Kidney (tissue), 14 donors: Measurements from ENCODE around the gene FBXO17. TPM values are rescaled to one million over a fixed set of nuclear protein-coding genes. Genes with fewer than 3 reads are reported as not detected.

Experiments
- DNase-seq, 5 donors: peaks; one replicate each; pipeline ENCODE4 v3.0.0-alpha.2; 2013 to 2020
- FAIRE-seq: peaks from 2 replicates; lab custom pipeline; 2012; peaks lifted over from hg19 to GRCh38; lab: Jason Lieb, UNC
- H3K27ac ChIP-seq, 2 donors: one replicate each; pipeline ENCODE4 v1.7.0; 2013; ENCODE audit warnings: low read depth in 2 of 2, low read length in 2 of 2, inconsistent platforms in 1 of 2
- H3K27me3 ChIP-seq: one replicate; pipeline ENCODE4 v1.7.1; 2013; ENCODE audit warnings: low read length, inconsistent platforms; ENCODE audit not compliant: control insufficient read depth, insufficient read depth
- H3K36me3 ChIP-seq, 3 donors: one replicate each; pipeline versions ENCODE4 v1.7.0 to v1.7.1; 2013; ENCODE audit warnings: low read length in 3 of 3, control low read depth in 1 of 3, inconsistent platforms in 1 of 3; ENCODE audit not compliant: insufficient read depth in 3 of 3, control insufficient read depth in 2 of 3
- H3K4me1 ChIP-seq, 3 donors: one replicate each; pipeline versions ENCODE4 v1.7.0 to v1.7.1; 2013; ENCODE audit warnings: low read length in 3 of 3, inconsistent platforms in 1 of 3, low read depth in 1 of 3; ENCODE audit not compliant: control insufficient read depth in 2 of 3, insufficient read depth in 2 of 3
- H3K4me3 ChIP-seq, 3 donors: one replicate each; pipeline versions ENCODE4 v1.7.0 to v1.8.1; 2013; ENCODE audit warnings: low read length in 3 of 3, control low read depth in 1 of 3, inconsistent platforms in 1 of 3
- H3K9ac ChIP-seq, 3 donors: one replicate each; pipeline versions ENCODE4 v1.7.0 to v1.7.1; 2013; ENCODE audit warnings: low read length in 3 of 3, control low read depth in 1 of 3, inconsistent platforms in 1 of 3
- H3K9me3 ChIP-seq, 3 donors: one replicate each; pipeline versions ENCODE4 v1.7.0 to v1.7.1; 2013; ENCODE audit warnings: low read length in 3 of 3, control low read depth in 1 of 3, inconsistent platforms in 1 of 3; ENCODE audit not compliant: control insufficient read depth in 2 of 3, insufficient read depth in 1 of 3
- CTCF ChIP-seq: IDR thresholded peaks from 3 replicates; pipeline ENCODE4 v1.5.1; 2012; ENCODE audit warnings: mild to moderate bottlenecking, moderate library complexity, borderline replicate concordance; ENCODE audit not compliant: insufficient read depth; ENCODE audit errors: extremely low read depth
- intact Hi-C: fragments of 100-400 bp; cut with DNase I; formaldehyde crosslinking; loops from one replicate; pipeline ENCODE4 v1.11.1; 2022
- polyA plus RNA-seq: library from polyadenylated mRNA; stranded (reverse); fragments of 350-450 nt; fragmentation: Illumina TruSeq; extraction: RNeasy Lipid Tissue Mini Kit (QIAGEN cat#74804); gene quantifications from one replicate; pipeline ENCODE4 v1.2.3, GENCODE V29; 2014; ENCODE audit warnings: low read depth, low replicate concordance; ENCODE audit not compliant: insufficient read depth
- total RNA-seq: library from RNA; stranded (reverse); fragmentation: NEBNext Ultra II Directional; extraction: Animal tissue kit (Norgen Biotek cat#: 25700); gene quantifications from one replicate; pipeline ENCODE4 v1.2.1, GENCODE V29; 2021
- donor health status: control.
- donor health status: control.
- donor health status: control.
- donor health status: control.
- donor health status: control.
- donor health status: DM: yes; HTN: yes; CAD: no.
- donor health status: Normal renal cell carcinoma (clear cell type).

FBXO17 gene
- total and polyA plus RNA-seq, 2 donors from 2014 or later: 32.3 to 44.3 TPM

- no peak for TF ChIP-seq CTCF
- peak overlapping the region; percentile 56 to 99 (median 95) for H3K9ac ChIP-seq
- no peak for FAIRE-seq
- H3K9me3 ChIP-seq: no peaks in the 10 kb centered on the region
- H3K4me3 ChIP-seq: peak overlapping the region; percentile 78 to 97 (median 96)
- no peaks in the 10 kb centered on the region for H3K27me3 ChIP-seq
- intact Hi-C loops: no loop called here
- H3K36me3 ChIP-seq: peaks cover 0 to 5% (median 4%) of the 10 kb centered on the region in 3 donors
- peak overlapping the region; percentile 49 to 91 for H3K27ac ChIP-seq
- peaks cover 0 to 15% (median 0%) of the 10 kb centered on the region in 3 donors for H3K4me1 ChIP-seq
- DNase-seq: no peak
Observed at GRCh38 chr19:38931521-38931793, 44.1 kb downstream of the FBXO17 start.

GRCh38 chr19:38930776-38931520 lies 44.6 kb downstream of the FBXO17 start, which contains the start of gene MRPS12:
TSS of gene MRPS12 (plus strand) at chr19:38930944. CDS start at chr19:38931295, 351 bp downstream.
- H3K9ac ChIP-seq: peak within 1 kb of the TSS; percentile 71 to 99 (median 95)
- FAIRE-seq (peak; percentile 98), DNase-seq (peak; percentile 99 to 100 (median 99))
- peaks cover 0 to 15% (median 0%) of the 10 kb centered on the region in 3 donors for H3K4me1 ChIP-seq
- peak within 1 kb of the TSS; percentile 78 to 97 (median 96) for H3K4me3 ChIP-seq
- peaks cover 0 to 5% (median 4%) of the 10 kb centered on the region in 3 donors for H3K36me3 ChIP-seq
- H3K27ac ChIP-seq: peak within 1 kb of the TSS; percentile 82 to 91
- no peaks in the 10 kb centered on the region for H3K9me3 ChIP-seq
- no peaks in the 10 kb centered on the region for H3K27me3 ChIP-seq
- TF ChIP-seq CTCF: no peak
- intact Hi-C loops: no loop called here

- H3K27ac ChIP-seq: peak within 1 kb of the TSS; percentile 82 to 91
Observed at GRCh38 chr19:38929929-38930775, 45.4 kb downstream of the FBXO17 start, which contains the start of gene SARS2. TSS of gene SARS2 (minus strand) at chr19:38930763. CDS start at chr19:38930736, 27 bp downstream.

More at GRCh38 chr19:38929929-38930775, 45.4 kb downstream of the FBXO17 start, which contains the start of gene SARS2:
- Histone ChIP-seq H3K27me3 (no peaks in the 10 kb centered on the region), H3K36me3 (peaks cover 0 to 8% (median 7%) of the 10 kb centered on the region in 3 donors), H3K9ac (peak within 1 kb of the TSS; percentile 71 to 99 (median 95)), H3K9me3 (no peaks in the 10 kb centered on the region), H3K4me1 (peaks cover 0 to 15% (median 0%) of the 10 kb centered on the region in 3 donors), H3K4me3 (peak within 1 kb of the TSS; percentile 78 to 97 (median 96))
- DNase-seq (peak; percentile 96 to 98 (median 97)), FAIRE-seq (no peak)
- TF ChIP-seq CTCF: peak; percentile 93
- intact Hi-C loops: no loop called here
